Liver (tissue), 9 donors: ENCODE results near the gene ZNF280A. TPM values are rescaled to one million over a fixed set of nuclear protein-coding genes. Genes with fewer than 3 reads are reported as not detected.
A peak's percentile ranks its signal among the peaks of the same experiment; 100 is the strongest.

ENCODE experiments used
- DNase-seq: peaks from one replicate; pipeline ENCODE4 v3.0.0-alpha.2; 2017; ENCODE audit warnings: low spot score
- H3K27ac ChIP-seq, 2 donors: one replicate each; pipeline ENCODE4 v1.7.0; 2013; ENCODE audit warnings: inconsistent platforms in 2 of 2, low read length in 2 of 2, control low read depth in 1 of 2, low read depth in 1 of 2, mild to moderate bottlenecking in 1 of 2
- H3K27me3 ChIP-seq, 4 donors: one replicate each; pipeline versions ENCODE4 v1.6.1 to v1.7.0; 2013; ENCODE audit warnings: low read length in 3 of 4, inconsistent platforms in 1 of 4, mild to moderate bottlenecking in 1 of 4, moderate library complexity in 1 of 4; ENCODE audit not compliant: control insufficient read depth in 4 of 4, insufficient read depth in 4 of 4
- H3K36me3 ChIP-seq, 4 donors: one replicate each; pipeline versions ENCODE4 v1.6.1 to v1.7.0; 2013; ENCODE audit warnings: low read length in 3 of 4, mild to moderate bottlenecking in 3 of 4, low read depth in 1 of 4, moderate library complexity in 1 of 4; ENCODE audit not compliant: control insufficient read depth in 4 of 4, insufficient read depth in 3 of 4
- H3K4me1 ChIP-seq, 4 donors: one replicate each; pipeline versions ENCODE4 v1.6.1 to v1.7.0; 2013; ENCODE audit warnings: low read length in 3 of 4, mild to moderate bottlenecking in 3 of 4, moderate library complexity in 1 of 4; ENCODE audit not compliant: control insufficient read depth in 4 of 4, insufficient read depth in 4 of 4
- H3K4me3 ChIP-seq, 3 donors: one replicate each; pipeline versions ENCODE4 v1.6.1 to v1.7.0; 2013; ENCODE audit warnings: low read length in 3 of 3, control low read depth in 1 of 3, low read depth in 1 of 3, mild to moderate bottlenecking in 1 of 3
- H3K9ac ChIP-seq, 2 donors: one replicate each; pipeline ENCODE4 v1.7.0; 2013; ENCODE audit warnings: low read length in 2 of 2, mild to moderate bottlenecking in 2 of 2, moderate library complexity in 2 of 2, control low read depth in 1 of 2, low read depth in 1 of 2
- H3K9me3 ChIP-seq, 4 donors: one replicate each; pipeline versions ENCODE4 v1.6.1 to v1.7.0; 2013; ENCODE audit warnings: low read length in 3 of 4; ENCODE audit not compliant: control insufficient read depth in 4 of 4
- CTCF ChIP-seq: fragments of 150-350 bp; IDR thresholded peaks from 2 replicates; pipeline ENCODE4 v1.5.1; 2017; ENCODE audit warnings: improper control_type of control experiment, low read depth, low read length; ENCODE audit not compliant: missing input control
- EGR1 ChIP-seq, 2 donors: IDR thresholded peaks; 2 replicates each; pipeline ENCODE4 v1.6.1; 2016 to 2018; ENCODE audit warnings: antibody characterized with exemption in 2 of 2, low read depth in 2 of 2
- GABPA ChIP-seq, 2 donors: IDR thresholded peaks in 1 of 2; conservative IDR thresholded peaks in 1 of 2; 2 replicates each; pipeline ENCODE4 v1.6.1; 2016; ENCODE audit warnings: antibody characterized with exemption in 2 of 2, mild to moderate bottlenecking in 1 of 2, moderate library complexity in 1 of 2
- HNF4G ChIP-seq: IDR thresholded peaks from 2 replicates; pipeline ENCODE4 v1.6.1; 2016; ENCODE audit warnings: antibody characterized with exemption
- JUND ChIP-seq, 2 donors: IDR thresholded peaks; 2 replicates each; pipeline ENCODE4 v1.6.1; 2016; ENCODE audit warnings: antibody characterized with exemption in 2 of 2
- TAF1 ChIP-seq: conservative IDR thresholded peaks from 2 replicates; pipeline ENCODE4 v1.6.1; 2016; ENCODE audit warnings: antibody characterized with exemption, mild to moderate bottlenecking
- ZBTB33 ChIP-seq: IDR thresholded peaks from 2 replicates; pipeline ENCODE4 v1.6.1; 2016; ENCODE audit warnings: antibody characterized with exemption
- WGBS: extraction: QIAGEN DNeasy Blood & Tissue Kit; methylation state at CpG from one replicate; pipeline ENCODE4 v1.1.7; 2013; 5-methylcytosine and 5-hydroxymethylcytosine counted together
- polyA plus RNA-seq, 2 donors: library from polyadenylated mRNA; stranded (reverse) in 1 of 2; unstranded in 1 of 2; fragments of 200-250 nt in 1 of 2; fragments of >200 nt in 1 of 2; fragmentation: Nextera tagmentation in 1 of 2; extraction: Ambion mirVana in 1 of 2; gene quantifications; one replicate each; pipeline versions ENCODE4 v1.2.1 to v1.2.3, GENCODE V29; 2013 to 2015
- total RNA-seq, 2 donors: library from RNA; depleted of rRNA; stranded (reverse); fragments of >200 nt; gene quantifications; one replicate each; pipeline ENCODE4 v1.2.3, GENCODE V29; 2014
- donor health status: healthy.
- donor health status: healthy.
- donor health status: healthy.
- donor health status: healthy.
- donor health status: healthy.

ZNF280A gene
- total and polyA plus RNA-seq, 4 donors = not detected

- 93% methylated on average over 2 of the region's 2 CpGs for WGBS
- no peak for DNase-seq
- H3K27me3 ChIP-seq = no peaks in the 10 kb centered on the region
- H3K27ac ChIP-seq = no peak overlapping the region
- H3K4me1 ChIP-seq = no peaks in the 10 kb centered on the region
- H3K4me3 ChIP-seq = no peak overlapping the region
- H3K36me3 ChIP-seq = no peaks in the 10 kb centered on the region
- no peak overlapping the region for H3K9ac ChIP-seq
- H3K9me3 ChIP-seq = no peaks in the 10 kb centered on the region
- TF ChIP-seq EGR1 (IDR thresholded peaks at IDR 0.05; ENCODE audit: low read depth in 2 of 2) = no peak
- TF ChIP-seq GABPA (IDR thresholded peaks at IDR 0.05 in 1 of 2, conservative IDR thresholded peaks at IDR 0.05 in 1 of 2) = no peak
Observed at GRCh38 chr22:22565981-22566380, 45.9 kb upstream of the ZNF280A start.

- H3K9ac ChIP-seq = no peak within 1 kb of the TSS
- 62% methylated on average over 32 of the region's 32 CpGs for WGBS
- peak; percentile 59 for DNase-seq
Observed at GRCh38 chr22:22558972-22559603, 39.0 kb upstream of the ZNF280A start, which contains the start of gene PRAME. PRAME (minus strand) TSS chr22:22559265; CDS start chr22:22556832, 2,433 bp downstream.

GRCh38 chr22:22558071-22558971, 38.3 kb upstream of the ZNF280A start:
- TF ChIP-seq JUND (IDR thresholded peaks at IDR 0.05) (no peak), ZBTB33 (no peak), TAF1 (no peak), HNF4G (no peak)
- WGBS = 88% methylated on average over 25 of the region's 25 CpGs
- Histone ChIP-seq H3K36me3 (no peaks in the 10 kb centered on the region), H3K9me3 (no peaks in the 10 kb centered on the region), H3K27ac (no peak overlapping the region), H3K27me3 (no peaks in the 10 kb centered on the region), H3K4me1 (no peaks in the 10 kb centered on the region), H3K4me3 (no peak overlapping the region), H3K9ac (no peak overlapping the region)
- DNase-seq = no peak

More at GRCh38 chr22:22558972-22559603, 39.0 kb upstream of the ZNF280A start, which contains the start of gene PRAME:
- no peaks in the 10 kb centered on the region for H3K27me3 ChIP-seq
- H3K36me3 ChIP-seq = no peaks in the 10 kb centered on the region
- no peaks in the 10 kb centered on the region for H3K9me3 ChIP-seq
- TF ChIP-seq CTCF (peak; percentile 31), GABPA (IDR thresholded peaks at IDR 0.05 in 1 of 2, conservative IDR thresholded peaks at IDR 0.05 in 1 of 2) (no peak)
- H3K4me3 ChIP-seq = no peak within 1 kb of the TSS
- H3K27ac ChIP-seq = no peak within 1 kb of the TSS
- no peaks in the 10 kb centered on the region for H3K4me1 ChIP-seq
